Osteocyte (in vitro differentiated cells): ENCODE results near the gene OTUD5. TPM values are rescaled to one million over a fixed set of nuclear protein-coding genes. Genes with fewer than 3 reads are reported as not detected.

Experiments
- DNase-seq: peaks from one replicate; pipeline ENCODE4 v3.0.0; 2021; ENCODE audit warnings: mixed read lengths; ENCODE audit not compliant: unreplicated experiment; ENCODE audit errors: extremely low spot score
- H3K27ac Mint-ChIP-seq: one replicate; pipeline ENCODE4 v1.8.0; 2021; ENCODE audit warnings: mild to moderate bottlenecking, mixed read lengths; ENCODE audit not compliant: unreplicated experiment
- H3K27me3 Mint-ChIP-seq: one replicate; pipeline ENCODE4 v1.8.0; 2021; ENCODE audit warnings: mixed read lengths; ENCODE audit not compliant: unreplicated experiment
- H3K36me3 Mint-ChIP-seq: one replicate; pipeline ENCODE4 v1.8.0; 2021; ENCODE audit warnings: mixed read lengths; ENCODE audit not compliant: unreplicated experiment
- H3K4me1 Mint-ChIP-seq: one replicate; pipeline ENCODE4 v1.8.0; 2021; ENCODE audit warnings: mixed read lengths; ENCODE audit not compliant: unreplicated experiment
- H3K4me3 Mint-ChIP-seq: one replicate; pipeline ENCODE4 v1.8.0; 2021; ENCODE audit warnings: mild to moderate bottlenecking, moderate library complexity, mixed read lengths; ENCODE audit not compliant: unreplicated experiment
- H3K9me3 Mint-ChIP-seq: one replicate; pipeline ENCODE4 v1.8.0; 2021; ENCODE audit warnings: mixed read lengths; ENCODE audit not compliant: unreplicated experiment
- total RNA-seq: library from RNA; stranded (reverse); gene quantifications from 2 replicates; pipeline ENCODE4 v1.2.1, GENCODE V29; 2021
- TF ChIP-seq, protein P1 (sequence below): fragments of 200-600 bp; sonication (generic); IDR thresholded peaks from 2 replicates; pipeline ENCODE4 v1.5.0; 2021; ENCODE audit warnings: antibody characterized with exemption, mild to moderate bottlenecking, moderate library complexity

OTUD5 gene
- total RNA-seq, 1 donor from 2014 or later = 57.4 TPM

DNA sequence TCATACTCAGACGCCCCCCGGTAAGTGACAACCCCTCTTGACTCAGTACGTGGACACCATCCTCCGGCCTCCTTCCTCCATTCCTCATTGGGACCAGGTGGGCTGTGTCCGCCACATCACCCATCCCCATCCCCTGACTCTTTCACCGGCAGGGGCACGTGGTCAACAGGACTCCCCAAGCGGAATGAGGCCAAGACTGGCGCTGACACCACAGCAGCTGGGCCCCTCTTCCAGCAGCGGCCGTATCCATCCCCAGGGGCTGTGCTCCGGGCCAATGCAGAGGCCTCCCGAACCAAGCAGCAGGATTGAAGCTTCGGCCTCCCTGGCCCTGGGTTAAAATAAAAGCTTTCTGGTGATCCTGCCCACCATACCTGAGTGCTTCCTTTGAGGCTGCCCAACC lies 54.6 kb downstream of the OTUD5 start:
- peaks cover 15% of the 10 kb centered on the region for H3K36me3 Mint-ChIP-seq
- H3K4me3 Mint-ChIP-seq = no peak overlapping the region
- H3K27ac Mint-ChIP-seq = peak overlapping the region; percentile 10
- peaks cover 5% of the 10 kb centered on the region for H3K4me1 Mint-ChIP-seq
- no peak for DNase-seq
- peaks cover 4% of the 10 kb centered on the region for H3K9me3 Mint-ChIP-seq
- TF ChIP-seq, protein P1, sequence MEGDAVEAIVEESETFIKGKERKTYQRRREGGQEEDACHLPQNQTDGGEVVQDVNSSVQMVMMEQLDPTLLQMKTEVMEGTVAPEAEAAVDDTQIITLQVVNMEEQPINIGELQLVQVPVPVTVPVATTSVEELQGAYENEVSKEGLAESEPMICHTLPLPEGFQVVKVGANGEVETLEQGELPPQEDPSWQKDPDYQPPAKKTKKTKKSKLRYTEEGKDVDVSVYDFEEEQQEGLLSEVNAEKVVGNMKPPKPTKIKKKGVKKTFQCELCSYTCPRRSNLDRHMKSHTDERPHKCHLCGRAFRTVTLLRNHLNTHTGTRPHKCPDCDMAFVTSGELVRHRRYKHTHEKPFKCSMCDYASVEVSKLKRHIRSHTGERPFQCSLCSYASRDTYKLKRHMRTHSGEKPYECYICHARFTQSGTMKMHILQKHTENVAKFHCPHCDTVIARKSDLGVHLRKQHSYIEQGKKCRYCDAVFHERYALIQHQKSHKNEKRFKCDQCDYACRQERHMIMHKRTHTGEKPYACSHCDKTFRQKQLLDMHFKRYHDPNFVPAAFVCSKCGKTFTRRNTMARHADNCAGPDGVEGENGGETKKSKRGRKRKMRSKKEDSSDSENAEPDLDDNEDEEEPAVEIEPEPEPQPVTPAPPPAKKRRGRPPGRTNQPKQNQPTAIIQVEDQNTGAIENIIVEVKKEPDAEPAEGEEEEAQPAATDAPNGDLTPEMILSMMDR = no peak
- H3K27me3 Mint-ChIP-seq = no peaks in the 10 kb centered on the region

DNA sequence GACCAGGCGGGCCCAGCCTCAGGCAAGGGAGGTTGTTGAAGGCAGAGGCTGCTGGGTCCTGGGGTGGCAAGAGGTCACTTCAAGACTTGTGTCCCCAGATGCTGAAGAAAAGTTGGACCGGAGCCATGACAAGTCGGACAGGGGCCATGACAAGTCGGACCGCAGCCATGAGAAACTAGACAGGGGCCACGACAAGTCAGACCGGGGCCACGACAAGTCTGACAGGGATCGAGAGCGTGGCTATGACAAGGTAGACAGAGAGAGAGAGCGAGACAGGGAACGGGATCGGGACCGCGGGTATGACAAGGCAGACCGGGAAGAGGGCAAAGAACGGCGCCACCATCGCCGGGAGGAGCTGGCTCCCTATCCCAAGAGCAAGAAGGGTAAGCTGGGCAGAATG lies 55.3 kb downstream of the OTUD5 start:
- peaks cover 15% of the 10 kb centered on the region for H3K36me3 Mint-ChIP-seq
- H3K4me3 Mint-ChIP-seq = no peak overlapping the region
- peaks cover 4% of the 10 kb centered on the region for H3K9me3 Mint-ChIP-seq
- H3K27me3 Mint-ChIP-seq = no peaks in the 10 kb centered on the region
- no peak for DNase-seq
- peaks cover 5% of the 10 kb centered on the region for H3K4me1 Mint-ChIP-seq
- no peak overlapping the region for H3K27ac Mint-ChIP-seq
- TF ChIP-seq, protein P1 = no peak

DNA sequence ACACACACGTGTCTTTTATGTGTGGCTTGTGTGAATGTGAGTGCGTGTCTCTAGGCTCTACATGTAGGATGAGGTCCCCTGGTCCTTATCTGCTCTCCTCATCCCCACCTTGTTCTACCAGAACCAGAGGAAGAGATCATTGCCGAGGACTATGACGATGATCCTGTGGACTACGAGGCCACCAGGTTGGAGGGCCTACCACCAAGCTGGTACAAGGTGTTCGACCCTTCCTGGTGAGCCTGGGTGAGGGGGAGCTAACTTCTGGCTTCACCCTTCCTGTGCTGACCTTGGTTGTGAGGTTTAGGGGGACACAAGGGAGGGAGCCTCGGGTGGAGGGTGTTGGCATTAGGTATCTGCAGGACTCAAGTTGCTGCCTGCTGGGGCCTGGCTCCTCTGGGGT lies 56.3 kb downstream of the OTUD5 start:
- peaks cover 12% of the 10 kb centered on the region for H3K36me3 Mint-ChIP-seq
- no peak overlapping the region for H3K27ac Mint-ChIP-seq
- H3K9me3 Mint-ChIP-seq = peaks cover 4% of the 10 kb centered on the region
- no peak overlapping the region for H3K4me3 Mint-ChIP-seq
- H3K4me1 Mint-ChIP-seq = peaks cover 13% of the 10 kb centered on the region
- TF ChIP-seq, protein P1 = no peak
- DNase-seq = no peak
- no peaks in the 10 kb centered on the region for H3K27me3 Mint-ChIP-seq

DNA sequence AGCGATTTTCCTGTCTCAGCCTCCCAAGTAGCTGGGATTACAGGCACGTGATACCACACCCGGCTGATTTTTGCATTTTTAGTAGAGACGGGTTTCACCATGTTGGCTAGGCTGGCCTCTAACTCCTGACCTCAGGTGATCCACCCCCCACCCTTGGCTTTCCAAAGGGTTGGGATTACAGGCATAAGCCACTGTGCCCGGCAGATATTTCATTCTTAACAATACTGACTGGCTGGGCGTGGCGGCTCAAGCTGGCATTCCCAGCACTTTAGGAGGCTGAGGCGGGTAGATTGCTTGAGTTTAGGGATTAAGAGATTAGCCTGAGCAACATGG lies 58.4 kb downstream of the OTUD5 start:
- TF ChIP-seq, protein P1 = no peak
- Mint-ChIP-seq H3K4me1 (peaks cover 13% of the 10 kb centered on the region), H3K27ac (no peak overlapping the region), H3K27me3 (no peaks in the 10 kb centered on the region), H3K4me3 (no peak overlapping the region), H3K9me3 (peaks cover 4% of the 10 kb centered on the region), H3K36me3 (peaks cover 10% of the 10 kb centered on the region)
- DNase-seq = no peak

DNA sequence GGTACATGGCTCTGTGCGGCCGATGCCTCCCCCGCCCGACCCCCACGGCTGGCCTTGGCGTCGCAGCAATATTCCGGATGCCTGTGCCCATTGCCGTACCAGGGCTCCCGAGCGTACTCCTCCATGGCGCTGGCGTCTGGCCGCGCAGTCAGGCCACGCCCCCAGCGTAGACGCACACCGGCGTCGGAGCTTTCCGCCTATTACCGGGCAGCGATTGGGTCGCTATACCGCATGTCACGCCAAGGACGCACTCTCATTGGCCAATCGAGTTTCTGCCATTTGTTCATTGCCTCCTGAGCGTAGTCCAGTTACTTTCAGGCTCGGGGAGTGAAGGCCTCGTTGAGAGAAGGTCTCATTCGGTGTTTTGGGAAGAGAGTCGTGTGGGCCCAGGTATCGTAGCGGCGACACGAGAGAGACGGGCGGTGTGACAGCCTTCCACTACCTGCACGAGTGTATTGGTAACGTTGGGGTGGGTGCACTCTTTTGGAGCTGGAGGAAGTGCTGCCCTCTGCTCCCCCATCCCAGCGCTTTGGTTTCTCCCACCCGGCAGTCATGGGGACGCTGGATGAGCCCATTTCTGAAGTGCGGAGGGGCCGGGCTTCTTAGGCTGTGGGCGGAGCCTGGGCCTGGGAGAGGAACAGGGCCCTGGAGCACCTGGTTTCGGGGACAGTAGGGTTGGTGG lies 59.6 kb downstream of the OTUD5 start, which contains the start of the genes PQBP1 and TIMM17B:
TSS of gene PQBP1 (plus strand) at position 306 of the 682 bp plus-strand sequence. CDS start 580 bp downstream, outside the sequence.
TSS of gene TIMM17B (minus strand) at position 144 of the 682 bp plus-strand sequence. CDS start at position 125, 19 bp downstream.
- TF ChIP-seq, protein P1 = no peak
- H3K36me3 Mint-ChIP-seq = peaks cover 10% of the 10 kb centered on the region
- H3K4me1 Mint-ChIP-seq = peaks cover 13% of the 10 kb centered on the region
- peak within 1 kb of the TSS; percentile 84 for H3K4me3 Mint-ChIP-seq
- H3K27me3 Mint-ChIP-seq = no peaks in the 10 kb centered on the region
- H3K27ac Mint-ChIP-seq = peak within 1 kb of the TSS; percentile 93
- no peaks in the 10 kb centered on the region for H3K9me3 Mint-ChIP-seq
- DNase-seq = peak; percentile 95
